Measurements from ENCODE around the gene DUSP8.
A peak's percentile ranks its signal among the peaks of the same experiment; 100 is the strongest.

DUSP8 gene

DNA sequence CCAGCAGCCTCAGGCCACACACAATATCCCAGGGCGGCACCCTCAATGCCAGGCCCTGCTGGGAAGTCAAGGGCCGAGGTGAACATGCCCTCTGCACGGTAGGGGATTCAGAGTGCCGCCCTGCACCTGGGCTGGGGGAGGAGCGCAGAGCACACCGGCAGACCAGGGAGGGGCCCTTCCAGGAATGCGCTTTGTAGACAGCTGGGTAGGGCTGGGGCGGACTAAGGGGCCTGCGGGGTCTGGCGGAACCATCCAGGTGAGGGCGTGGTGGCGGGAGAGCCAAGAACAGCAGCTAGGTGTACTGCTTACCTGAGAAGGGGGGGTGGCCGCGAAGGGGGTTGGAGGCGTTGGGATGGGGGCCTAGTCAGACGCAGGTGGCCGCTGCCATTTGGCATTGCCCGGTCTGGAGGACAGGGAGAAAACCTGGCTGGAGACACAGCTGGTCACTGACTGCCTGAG lies 26.0 kb downstream of the DUSP8 start:
- H3K27ac ChIP-seq = no peak overlapping the region

DNA sequence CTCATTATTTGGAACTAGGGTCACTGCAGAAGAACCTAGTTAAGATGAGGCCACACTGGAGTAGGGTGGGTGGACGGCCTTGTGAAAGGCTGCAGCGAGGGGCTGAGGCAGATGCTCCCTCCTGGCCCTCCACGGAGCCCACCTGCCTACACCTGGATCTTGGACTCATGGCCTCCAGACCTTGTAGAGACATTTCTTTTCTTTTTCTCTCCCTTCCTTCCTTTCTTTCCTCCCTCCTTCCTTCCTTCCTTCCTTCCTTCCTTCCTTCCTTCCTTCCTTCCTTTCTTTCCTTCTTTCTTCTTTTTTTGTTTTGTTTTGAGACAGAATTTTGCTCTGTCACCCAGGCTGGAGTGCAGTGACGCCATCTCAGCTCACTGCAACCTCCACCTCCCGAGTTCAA lies 26.6 kb downstream of the DUSP8 start:
- H3K27ac ChIP-seq = no peak overlapping the region
- peaks cover 21 to 39% (median 33%) of the 10 kb centered on the region in 10 experiments for H3K4me1 ChIP-seq
- H3K4me3 ChIP-seq = no peak overlapping the region
- H3K4me2 ChIP-seq = peak overlapping the region in 4 of 11 experiments; percentile 66 to 88 (median 78); a peak in 8 of 22 replicates
- no peaks in the 10 kb centered on the region for H3K36me3 ChIP-seq
- peaks cover 41 to 72% (median 59%) of the 10 kb centered on the region in 11 experiments for H3K27me3 ChIP-seq
- H4K20me1 ChIP-seq = peaks cover 0 to 48% (median 16%) of the 10 kb centered on the region in 11 experiments; a peak in 12 of 22 replicates
- no peak overlapping the region for H3K9ac ChIP-seq
- TF ChIP-seq Cebpa-rat (IDR thresholded peaks at IDR 0.05) = no peak
- no peaks in the 10 kb centered on the region for H3K9me3 ChIP-seq (replicated peaks in 1 of 11)

More for the DNA sequence above, 26.0 kb downstream of the DUSP8 start:
- Histone ChIP-seq H3K9me3 (replicated peaks in 1 of 11) (no peaks in the 10 kb centered on the region), H3K4me3 (no peak overlapping the region), H3K4me1 (peaks cover 21 to 39% (median 33%) of the 10 kb centered on the region in 10 experiments), H3K9ac (no peak overlapping the region), H3K27me3 (peaks cover 41 to 72% (median 59%) of the 10 kb centered on the region in 11 experiments), H3K36me3 (no peaks in the 10 kb centered on the region), H3K4me2 (peak overlapping the region in 10 of 11 experiments; percentile 66 to 88 (median 81); a peak in 15 of 22 replicates), H4K20me1 (peaks cover 0 to 48% (median 16%) of the 10 kb centered on the region in 11 experiments; a peak in 12 of 22 replicates)
- no peak for TF ChIP-seq Cebpa-rat (IDR thresholded peaks at IDR 0.05)

DNA sequence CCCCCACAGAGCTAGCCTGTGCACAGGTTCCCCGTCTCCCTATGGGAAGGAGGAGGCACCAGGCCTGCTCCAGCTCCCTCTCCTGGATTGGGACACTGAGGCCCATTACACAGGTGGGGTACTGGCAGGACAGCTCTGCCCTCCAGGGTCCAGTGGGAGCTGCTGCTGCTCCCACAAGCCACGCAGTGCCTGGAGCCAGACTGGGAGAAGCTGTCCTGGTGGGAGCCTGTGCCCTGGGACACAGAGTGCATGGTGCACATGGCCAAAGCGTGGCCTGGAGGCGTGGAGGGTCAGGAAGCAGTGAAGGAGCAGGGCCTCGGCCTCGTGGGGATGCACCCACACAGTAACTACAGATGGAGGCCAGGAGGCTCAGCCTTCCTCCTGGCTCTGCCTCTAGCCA lies 27.5 kb downstream of the DUSP8 start:
- Histone ChIP-seq H3K4me1 (peaks cover 21 to 39% (median 33%) of the 10 kb centered on the region in 10 experiments), H3K9me3 (replicated peaks in 1 of 11) (no peaks in the 10 kb centered on the region), H3K4me2 (no peak overlapping the region), H3K27me3 (peaks cover 41 to 70% (median 52%) of the 10 kb centered on the region in 11 experiments), H3K4me3 (no peak overlapping the region), H3K36me3 (no peaks in the 10 kb centered on the region), H3K9ac (no peak overlapping the region), H4K20me1 (peaks cover 0 to 47% (median 16%) of the 10 kb centered on the region in 11 experiments; a peak in 12 of 22 replicates), H3K27ac (no peak overlapping the region)
- TF ChIP-seq Cebpa-rat (IDR thresholded peaks at IDR 0.05) = no peak

DNA sequence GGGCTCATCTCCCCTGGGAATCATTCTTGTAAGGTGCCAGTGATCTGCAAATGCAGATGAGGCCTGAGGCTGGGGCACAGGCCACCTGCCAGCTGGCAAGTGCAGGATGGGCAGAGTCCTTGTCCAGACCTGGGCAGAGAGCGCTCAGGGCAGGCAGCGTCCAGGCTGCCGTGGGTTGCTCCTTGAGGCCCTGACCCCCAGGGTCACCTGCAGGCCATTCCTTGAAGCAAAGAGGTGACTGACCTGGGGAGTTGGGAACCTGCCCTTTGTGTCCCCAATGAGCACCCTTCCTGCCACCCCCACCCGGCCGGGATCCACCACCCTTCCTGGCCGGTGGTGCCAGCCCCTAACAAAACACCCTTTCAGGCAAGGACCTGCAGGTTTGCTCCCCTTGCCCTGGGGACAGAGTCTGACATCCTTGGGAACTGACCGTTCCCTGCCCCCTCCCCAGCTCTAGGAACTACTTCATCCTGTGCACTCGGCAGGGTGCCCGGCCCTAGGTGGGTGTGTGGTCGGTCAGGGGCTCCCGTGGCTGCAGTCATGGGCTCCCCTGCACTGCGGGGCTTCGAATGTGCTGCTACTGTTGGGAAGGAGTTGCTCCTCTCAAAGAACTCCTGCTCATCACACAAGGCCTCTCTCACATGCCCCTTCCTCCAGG lies 28.3 kb downstream of the DUSP8 start:
- no peak overlapping the region for H3K4me2 ChIP-seq
- H3K9me3 ChIP-seq (replicated peaks in 1 of 11) = peaks cover 0 to under 1% (median 0%) of the 10 kb centered on the region in 11 experiments; a peak in 1 of 22 replicates
- TF ChIP-seq Cebpa-rat (IDR thresholded peaks at IDR 0.05) = no peak
- H4K20me1 ChIP-seq = peaks cover 0 to 46% (median 13%) of the 10 kb centered on the region in 11 experiments; a peak in 11 of 22 replicates
- H3K4me3 ChIP-seq = no peak overlapping the region
- H3K4me1 ChIP-seq = peaks cover 21 to 34% (median 32%) of the 10 kb centered on the region in 10 experiments
- H3K27ac ChIP-seq = no peak overlapping the region
- no peak overlapping the region for H3K9ac ChIP-seq
- peaks cover 35 to 70% (median 49%) of the 10 kb centered on the region in 11 experiments for H3K27me3 ChIP-seq
- H3K36me3 ChIP-seq = no peaks in the 10 kb centered on the region

DNA sequence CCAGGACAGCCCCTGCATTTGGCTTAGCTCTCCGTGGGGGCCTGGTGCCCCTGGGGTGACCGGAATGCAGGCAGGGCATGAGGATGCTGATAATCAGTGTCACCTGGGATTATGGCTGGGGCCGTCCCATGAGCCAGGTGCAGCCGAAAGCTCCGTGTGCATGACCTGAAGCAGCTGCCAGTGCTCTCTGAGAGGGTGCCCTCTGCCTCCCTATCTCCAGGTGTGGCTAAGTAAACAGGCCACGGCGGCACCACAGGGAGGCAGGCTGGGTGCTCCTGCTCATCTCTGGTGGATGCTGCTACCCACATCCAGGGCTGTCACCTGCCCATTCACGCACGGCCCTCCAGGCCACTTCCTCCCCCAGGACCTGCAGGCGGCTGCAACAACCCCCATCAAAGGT lies 29.8 kb downstream of the DUSP8 start:
- H3K27me3 ChIP-seq = peaks cover 31 to 67% (median 47%) of the 10 kb centered on the region in 11 experiments
- H3K4me2 ChIP-seq = no peak overlapping the region
- H3K4me1 ChIP-seq = peaks cover 10 to 24% (median 20%) of the 10 kb centered on the region in 10 experiments
- no peak overlapping the region for H3K27ac ChIP-seq
- H4K20me1 ChIP-seq = peaks cover 3 to 46% (median 17%) of the 10 kb centered on the region in 11 experiments; a peak in 19 of 22 replicates
- peaks cover 0 to 3% (median 0%) of the 10 kb centered on the region in 11 experiments; a peak in 1 of 22 replicates for H3K36me3 ChIP-seq
- no peak overlapping the region for H3K4me3 ChIP-seq
- no peak for TF ChIP-seq Cebpa-rat (IDR thresholded peaks at IDR 0.05)
- no peak overlapping the region for H3K9ac ChIP-seq
- peaks cover 0 to 9% (median 5%) of the 10 kb centered on the region in 11 experiments; a peak in 9 of 22 replicates for H3K9me3 ChIP-seq (replicated peaks in 1 of 11)

DNA sequence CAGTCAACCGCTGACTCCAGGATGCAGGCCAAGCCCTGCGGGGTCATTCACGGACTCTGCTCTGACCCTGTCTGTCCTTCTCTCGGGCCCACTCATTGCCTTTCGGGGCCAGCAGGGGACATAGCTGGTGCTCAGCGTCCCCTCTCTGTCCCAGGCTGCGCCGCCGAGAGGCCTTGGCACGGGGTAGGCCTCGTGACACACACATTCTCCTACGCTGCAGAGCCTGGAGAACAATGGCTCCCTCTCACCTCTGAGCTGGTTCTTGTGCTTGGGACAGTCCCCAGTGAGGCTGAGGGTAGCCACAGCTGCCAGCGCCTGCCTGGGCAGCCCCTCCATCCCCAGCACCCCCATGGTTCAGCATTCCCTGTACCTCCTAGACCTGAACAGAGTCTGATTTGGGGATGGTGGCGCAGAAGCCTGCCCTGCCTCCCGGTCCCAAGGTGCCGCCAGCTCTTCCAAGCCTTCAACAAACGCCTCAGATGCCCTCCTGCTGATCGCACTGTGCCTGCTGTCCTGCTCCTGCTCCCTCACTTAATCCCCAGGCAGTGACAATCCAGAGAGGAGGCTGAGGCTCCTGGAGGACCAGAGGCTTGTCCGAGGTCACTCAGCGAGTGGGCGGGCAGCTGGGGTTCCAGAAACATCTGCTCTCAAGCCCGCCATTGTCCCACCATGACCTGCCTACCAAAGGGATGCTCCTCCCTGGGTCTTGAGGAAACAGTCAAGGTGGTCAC lies 30.4 kb downstream of the DUSP8 start:
- Histone ChIP-seq H3K27ac (no peak overlapping the region), H3K9me3 (replicated peaks in 1 of 11) (peaks cover 0 to 9% (median 5%) of the 10 kb centered on the region in 11 experiments; a peak in 9 of 22 replicates), H4K20me1 (peaks cover 10 to 46% (median 19%) of the 10 kb centered on the region in 11 experiments; a peak in 21 of 22 replicates), H3K4me1 (peaks cover 8 to 24% (median 14%) of the 10 kb centered on the region in 10 experiments; a peak in 19 of 20 replicates), H3K9ac (no peak overlapping the region), H3K4me3 (no peak overlapping the region), H3K36me3 (peaks cover 0 to 9% (median 0%) of the 10 kb centered on the region in 11 experiments; a peak in 5 of 22 replicates), H3K4me2 (no peak overlapping the region), H3K27me3 (peaks cover 25 to 61% (median 41%) of the 10 kb centered on the region in 11 experiments)
- no peak for TF ChIP-seq Cebpa-rat (IDR thresholded peaks at IDR 0.05)

DNA sequence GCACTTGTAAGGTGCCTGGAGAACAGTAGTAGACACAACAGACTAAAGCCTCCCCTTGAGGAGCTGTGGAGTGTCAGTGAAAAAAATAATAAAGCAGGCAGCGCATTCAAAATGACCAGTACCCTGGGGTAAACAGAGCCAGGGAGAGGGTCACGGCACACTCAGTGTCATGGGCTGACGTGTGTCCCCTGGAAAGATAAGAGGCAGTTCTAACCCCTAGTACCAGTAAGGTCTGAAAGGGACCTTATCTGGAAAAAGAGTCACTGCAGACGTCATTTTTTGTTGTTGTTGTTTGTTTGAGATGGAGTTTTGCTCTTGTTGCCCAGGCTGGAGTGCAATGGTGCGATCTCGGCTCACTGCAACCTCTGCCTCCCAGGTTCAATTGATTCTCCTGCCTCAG lies 32.0 kb downstream of the DUSP8 start:
- TF ChIP-seq Cebpa-rat (IDR thresholded peaks at IDR 0.05) = no peak
- no peak overlapping the region for H3K27ac ChIP-seq
- H3K27me3 ChIP-seq = peaks cover 11 to 46% (median 26%) of the 10 kb centered on the region in 11 experiments
- peaks cover 0 to 9% (median 5%) of the 10 kb centered on the region in 11 experiments; a peak in 9 of 22 replicates for H3K9me3 ChIP-seq (replicated peaks in 1 of 11)
- H4K20me1 ChIP-seq = peaks cover 25 to 52% (median 34%) of the 10 kb centered on the region in 11 experiments
- no peak overlapping the region for H3K9ac ChIP-seq
- H3K4me3 ChIP-seq = no peak overlapping the region
- no peak overlapping the region for H3K4me2 ChIP-seq
- H3K4me1 ChIP-seq = peaks cover 0 to 13% (median 5%) of the 10 kb centered on the region in 10 experiments; a peak in 8 of 20 replicates
- peaks cover 7 to 25% (median 13%) of the 10 kb centered on the region in 11 experiments; a peak in 17 of 22 replicates for H3K36me3 ChIP-seq

DNA sequence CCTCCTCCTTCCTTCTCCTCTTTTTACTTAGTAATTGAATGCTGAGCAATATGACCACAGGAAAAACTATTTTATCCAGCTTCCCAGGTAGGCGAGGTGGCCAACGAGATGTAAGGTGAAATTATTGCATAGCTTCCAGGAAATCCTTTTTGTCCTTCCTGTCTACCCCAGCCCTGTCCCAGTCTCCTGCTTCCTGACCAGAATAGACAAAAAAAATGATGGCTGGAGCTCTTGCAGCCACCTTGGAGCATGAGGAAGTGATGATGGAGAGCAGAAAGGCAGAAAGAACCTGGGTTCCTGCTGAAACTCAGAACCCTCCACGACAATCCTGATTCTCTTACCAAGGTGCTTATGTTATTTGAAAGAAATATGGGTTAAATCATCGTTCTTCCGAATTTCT lies 33.9 kb downstream of the DUSP8 start:
- H3K27ac ChIP-seq = no peak overlapping the region
- peaks cover 9 to 43% (median 27%) of the 10 kb centered on the region in 11 experiments; a peak in 18 of 22 replicates for H3K36me3 ChIP-seq
- H3K9ac ChIP-seq = no peak overlapping the region
- TF ChIP-seq Cebpa-rat (IDR thresholded peaks at IDR 0.05) = no peak
- no peak overlapping the region for H3K4me3 ChIP-seq
- peaks cover 0 to 17% (median 6%) of the 10 kb centered on the region in 10 experiments; a peak in 7 of 20 replicates for H3K4me1 ChIP-seq
- peaks cover 11 to 32% (median 20%) of the 10 kb centered on the region in 11 experiments for H3K27me3 ChIP-seq
- peaks cover 0 to 9% (median 5%) of the 10 kb centered on the region in 11 experiments; a peak in 9 of 22 replicates for H3K9me3 ChIP-seq (replicated peaks in 1 of 11)
- H4K20me1 ChIP-seq = peaks cover 42 to 55% (median 45%) of the 10 kb centered on the region in 11 experiments
- no peak overlapping the region for H3K4me2 ChIP-seq
